Dedifferentiated amniotic fluid mesenchymal stem cell (primary cell): Measurements from ENCODE around the gene OTOF.
"Not testable (repeated sequence)": the region's sequence is repeated elsewhere in the genome, so short reads cannot be mapped to it uniquely, and the experiment has no call there.

Experiments
- DNase-seq: peaks from one replicate; pipeline ENCODE4 v3.0.0-alpha.2; 2016; ENCODE audit errors: extremely low spot score

OTOF gene

DNA sequence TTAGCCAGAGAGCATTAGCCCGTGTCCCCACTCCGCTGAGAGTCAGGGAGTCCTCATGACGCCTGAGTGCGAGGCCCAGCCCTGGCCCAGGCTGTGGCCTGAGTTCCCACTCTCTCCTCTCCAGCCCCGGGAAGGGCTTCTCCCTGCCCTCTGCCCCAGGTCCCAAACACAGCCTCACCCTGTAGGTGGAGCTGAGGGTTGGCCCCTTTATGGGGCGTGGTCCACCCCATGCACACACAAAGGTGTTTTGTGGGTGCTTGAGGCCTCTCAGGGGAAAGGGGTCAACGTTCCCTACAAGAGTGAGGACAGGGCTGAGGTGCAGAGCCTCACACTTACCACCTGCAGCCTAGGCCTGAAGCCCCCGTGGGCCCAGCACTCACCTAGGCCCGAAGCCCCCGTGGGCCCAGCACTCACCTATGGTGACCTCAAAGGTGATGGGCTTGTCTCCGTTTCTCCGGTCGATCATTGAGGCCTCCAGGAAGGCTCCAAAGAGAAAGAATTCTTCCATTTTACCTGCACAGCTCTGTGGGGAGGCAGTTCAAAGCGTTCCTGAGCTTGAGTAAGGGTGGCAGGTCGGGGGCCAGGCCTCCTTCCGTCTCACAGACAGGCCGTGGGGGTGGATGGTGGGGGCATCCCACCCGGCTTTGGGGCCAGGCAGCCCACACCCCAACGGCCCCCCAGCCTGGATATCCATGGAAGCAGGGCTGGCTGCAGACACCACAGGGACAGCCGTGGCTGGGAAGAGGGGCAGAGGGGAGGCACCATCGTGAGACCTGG is 2.1 kb upstream of the OTOF start:
- DNase-seq, result no peak

- no peak for DNase-seq
Measured at GRCh38 chr2:26479131-26479788, 1.3 kb upstream of the OTOF start.

- no peak for DNase-seq
Measured at GRCh38 chr2:26478366-26478765, 442 bp upstream of the OTOF start.

- no peak for DNase-seq
Measured at GRCh38 chr2:26477126-26477910, 606 bp downstream of the OTOF start.

GRCh38 chr2:26475832-26476501 is 2.0 kb downstream of the OTOF start:
- no peak for DNase-seq

- DNase-seq, result no peak
Measured at GRCh38 chr2:26475037-26475436, 2.9 kb downstream of the OTOF start.

- no peak for DNase-seq
Measured at GRCh38 chr2:26474261-26474785, 3.6 kb downstream of the OTOF start.

- no peak for DNase-seq
Measured at GRCh38 chr2:26473796-26474195, 4.1 kb downstream of the OTOF start.

- no peak for DNase-seq
Measured at GRCh38 chr2:26472821-26473655, 4.9 kb downstream of the OTOF start.

- DNase-seq, result no peak
Measured at GRCh38 chr2:26471766-26472706, 5.9 kb downstream of the OTOF start.

- DNase-seq, result no peak
Measured at GRCh38 chr2:26471289-26471688, 6.6 kb downstream of the OTOF start.

DNA sequence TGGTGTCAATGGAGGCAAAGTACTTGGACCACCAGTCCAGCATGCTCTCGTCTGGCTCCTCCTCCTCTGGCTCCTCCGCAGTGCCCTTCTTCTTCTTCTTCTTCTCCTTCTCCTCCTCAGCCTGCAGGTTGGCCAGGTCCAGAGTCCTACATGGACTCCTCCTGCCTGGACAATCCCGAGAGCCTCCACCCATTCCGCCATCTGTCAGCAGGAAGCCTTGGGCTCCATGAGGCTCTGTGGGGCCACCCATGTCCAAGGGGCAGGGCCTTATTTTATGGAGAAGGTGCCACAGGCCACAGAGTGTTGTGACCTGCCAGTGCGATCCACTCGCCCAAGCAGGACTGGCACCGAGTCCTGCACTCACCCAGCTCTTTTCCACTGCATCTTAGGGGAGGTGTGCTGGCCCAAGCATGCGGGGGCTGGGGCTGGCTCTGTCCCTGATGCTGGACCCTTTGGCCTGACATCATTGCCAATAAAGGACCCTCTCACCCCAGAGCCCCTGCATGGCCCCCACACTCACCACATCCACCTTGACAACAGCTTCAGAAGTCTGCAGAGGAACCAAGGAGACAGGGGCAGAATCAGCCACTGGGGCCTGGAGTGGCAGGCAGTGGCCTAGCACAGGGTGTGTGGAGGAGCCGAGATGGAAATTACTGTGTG is 7.2 kb downstream of the OTOF start:
- DNase-seq, result no peak

GRCh38 chr2:26469955-26470354 is 8.0 kb downstream of the OTOF start:
- DNase-seq, result no peak

DNA sequence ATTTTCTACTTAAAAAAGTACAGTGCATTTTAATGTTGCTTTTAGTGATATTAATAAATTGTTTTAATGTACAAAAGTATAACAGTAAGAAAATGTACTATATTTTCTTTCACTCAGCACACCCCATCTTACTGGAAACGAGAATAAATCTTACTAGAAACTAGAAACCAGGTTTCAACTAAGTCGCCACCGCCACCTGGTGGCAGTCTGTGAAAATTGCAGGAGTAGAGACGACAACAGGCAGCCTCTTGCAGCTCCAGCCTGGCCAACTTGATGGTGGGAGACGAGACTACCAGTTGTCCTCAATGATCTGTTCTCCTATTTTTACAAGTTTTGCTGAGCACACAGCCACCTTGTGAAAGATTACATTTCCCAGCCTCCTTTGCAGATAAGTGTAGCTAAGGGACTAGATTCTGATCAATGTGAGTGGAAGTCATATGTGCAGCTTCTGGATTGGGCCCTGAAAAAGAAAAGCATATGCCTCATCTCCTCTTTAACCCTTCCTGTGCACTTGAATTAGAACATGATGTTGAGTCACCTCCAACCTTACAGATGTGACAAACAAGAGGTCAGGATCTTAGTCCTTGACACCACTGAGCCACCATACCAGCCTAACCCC is 8.7 kb downstream of the OTOF start:
- DNase-seq, result no peak

DNA sequence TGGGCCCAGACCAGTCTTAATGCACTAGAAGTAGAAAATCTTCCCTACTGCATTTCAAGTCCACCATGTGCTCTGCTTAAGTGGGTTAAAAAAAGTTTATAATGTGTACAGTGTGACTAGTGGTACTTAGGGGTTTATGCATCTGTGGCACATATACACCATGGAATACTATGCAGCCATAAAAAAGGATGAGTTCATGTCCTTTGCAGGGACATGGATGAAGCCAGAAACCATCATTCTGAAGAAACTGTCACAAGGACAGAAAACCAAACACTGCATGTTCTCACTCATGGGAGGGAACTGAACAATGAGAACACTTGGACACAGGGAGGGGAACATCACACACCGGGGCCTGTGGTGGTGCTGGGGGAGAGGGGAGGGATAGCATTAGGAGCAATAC is 9.4 kb downstream of the OTOF start:
- not testable (repeated sequence) for DNase-seq

DNA sequence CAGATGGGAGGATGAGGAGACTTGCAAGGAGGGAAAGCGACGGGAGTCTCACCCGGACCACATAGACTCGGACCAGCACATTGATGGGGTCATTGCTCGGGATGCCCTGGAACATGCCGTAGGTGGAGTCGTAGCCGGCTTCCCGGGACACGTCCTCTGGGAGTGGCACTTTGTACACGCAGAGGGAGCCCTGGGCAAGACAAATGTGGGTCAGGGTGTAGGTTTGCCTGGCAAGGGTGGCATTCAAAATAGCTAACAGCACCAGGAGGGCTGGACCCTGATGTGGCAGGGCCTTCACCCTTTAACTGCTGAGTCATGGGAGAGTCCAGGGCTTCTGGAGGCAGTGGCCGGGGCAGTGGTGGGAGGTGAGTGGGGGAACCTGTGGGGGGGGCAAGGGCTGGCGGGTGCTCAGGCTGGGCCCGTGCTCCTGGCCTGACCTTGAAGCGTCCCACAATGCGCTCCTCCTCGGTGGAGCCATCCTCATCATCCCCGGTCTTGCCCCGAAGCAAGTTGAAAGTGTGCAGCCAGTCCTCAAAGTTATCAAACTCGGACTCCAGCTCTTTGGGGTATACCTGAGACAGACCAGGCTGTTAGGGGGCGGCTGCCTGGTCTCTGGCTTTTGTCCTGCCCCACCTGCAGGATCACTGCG is 11.1 kb downstream of the OTOF start:
- no peak for DNase-seq

DNA sequence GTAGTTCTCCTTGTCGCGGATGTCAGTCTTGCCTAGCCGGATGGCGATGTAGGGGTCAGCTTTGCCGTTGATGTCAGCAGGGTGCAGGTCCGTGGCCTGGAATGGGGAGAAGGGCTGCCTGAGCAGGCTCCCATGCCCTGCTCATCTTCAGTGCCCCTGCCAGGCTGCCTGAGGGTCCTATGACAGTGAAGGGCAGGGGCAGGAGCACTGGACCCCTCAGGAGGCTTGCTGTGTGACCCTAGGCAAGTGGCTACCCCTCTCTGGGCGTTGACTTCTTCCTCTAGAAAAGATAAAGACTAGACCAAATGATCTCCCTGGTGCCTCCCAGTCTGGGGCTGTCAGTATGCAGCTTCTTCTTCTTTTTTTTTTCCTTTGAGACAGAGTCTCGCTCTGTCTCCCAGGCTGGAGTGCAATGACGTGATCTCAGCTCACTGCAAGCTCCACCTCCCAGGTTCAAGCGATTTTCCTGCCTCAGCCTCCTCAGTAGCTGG is 11.9 kb downstream of the OTOF start:
- no peak for DNase-seq

DNA sequence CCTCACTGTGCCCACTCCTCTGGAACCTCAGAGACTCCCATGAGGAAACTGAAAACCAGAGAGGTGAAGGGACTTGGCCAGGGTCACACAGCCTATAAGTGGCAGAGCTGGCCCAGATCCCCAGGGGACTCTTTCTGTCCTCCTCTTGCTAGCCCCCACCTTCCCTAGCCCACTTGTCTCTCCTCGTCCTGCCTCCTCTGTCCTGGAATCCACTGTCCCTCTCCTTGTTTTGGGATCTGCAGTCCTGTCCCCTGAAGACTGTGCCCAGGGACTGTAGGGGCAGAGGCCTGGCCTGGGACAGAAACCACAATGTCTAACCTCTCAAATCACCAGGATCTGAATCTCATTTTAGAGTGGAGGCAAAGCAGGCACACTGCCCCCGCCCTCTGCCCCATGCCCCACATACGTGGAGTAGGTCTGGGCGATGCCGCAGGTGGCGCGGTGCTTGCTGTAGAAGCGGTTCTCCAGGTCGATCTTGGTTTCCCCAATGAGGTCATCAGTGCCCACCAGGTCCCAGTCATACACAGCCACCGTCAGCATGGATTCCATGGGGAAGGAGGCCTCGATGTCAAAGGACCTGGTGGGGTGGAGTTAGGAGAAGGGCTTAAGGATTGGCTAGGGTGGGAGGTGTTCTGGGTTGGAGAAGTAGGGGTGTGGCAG is 12.5 kb downstream of the OTOF start:
- DNase-seq, result no peak
